Measurements from ENCODE around the gene RGS4. TPM values are rescaled to one million over a fixed set of nuclear protein-coding genes. Genes with fewer than 3 reads are reported as not detected.

The RGS4 gene
- total and polyA plus RNA-seq, 10 donors = 0.38 to 3.8 (median 1.6) TPM

DNA sequence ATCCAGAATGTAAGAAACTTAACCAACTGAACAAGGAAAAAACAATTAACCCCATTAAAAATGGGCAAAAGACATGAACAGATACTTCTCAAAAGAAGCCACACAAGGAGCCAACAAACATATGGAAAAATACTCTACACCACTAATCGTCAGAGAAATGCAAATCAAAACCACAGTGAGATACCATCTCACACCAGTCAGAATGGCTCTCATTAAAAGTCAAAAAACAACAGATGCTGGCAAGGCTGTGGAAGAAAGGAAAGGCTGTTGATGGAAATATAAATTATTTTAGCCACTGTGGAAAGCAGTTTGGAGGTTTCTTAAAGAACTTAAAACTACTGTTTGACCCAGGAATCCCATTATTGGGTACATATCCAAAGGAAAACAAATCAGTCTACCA lies 51.2 kb downstream of the RGS4 start:
- Histone ChIP-seq H3K9me3 (no peaks in the 10 kb centered on the region), H3K27ac (no peak overlapping the region), H3K4me1 (no peaks in the 10 kb centered on the region), H3K36me3 (no peaks in the 10 kb centered on the region), H3K4me3 (no peak overlapping the region), H3K27me3 (replicated peaks in 1 of 7) (no peaks in the 10 kb centered on the region)
- 30 to 39% (median 35%) methylated on average over 1 of the region's 1 CpG for whole genome bisulfite sequencing, 5 donors
- DNase-seq = no peak
- intact Hi-C loops (cut with DNase I; ENCODE audit: low total_unique reads) = no loop called here
- no peak for TF ChIP-seq CTCF (IDR thresholded peaks at IDR 0.05 in 8 of 11, conservative IDR thresholded peaks at IDR 0.05 in 3 of 11)
- no peak for TF ChIP-seq POLR2A (IDR thresholded peaks at IDR 0.05)
- no peak for TF ChIP-seq POLR2AphosphoS5 (IDR thresholded peaks at IDR 0.05)

DNA sequence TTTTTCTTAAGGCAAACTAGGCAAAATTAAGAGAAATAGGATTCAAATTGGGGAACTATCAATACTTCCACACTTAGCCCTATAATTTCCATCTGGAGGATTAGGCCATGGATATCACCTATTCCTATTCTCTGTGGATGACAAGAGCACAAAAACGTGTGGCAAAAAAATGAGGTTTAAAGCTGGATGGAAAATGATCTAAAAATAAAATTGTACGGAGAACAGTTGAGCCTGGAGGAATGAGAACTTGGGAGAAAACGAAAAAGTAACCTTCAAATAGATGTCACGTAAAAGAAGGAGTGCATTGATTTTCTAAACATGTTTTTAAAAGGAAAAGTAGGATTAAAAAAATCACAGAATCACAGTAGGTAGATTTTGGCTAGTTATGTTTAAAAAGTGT lies 55.7 kb downstream of the RGS4 start:
- WGBS, 5 donors = 64 to 69% (median 67%) methylated on average over 4 of the region's 4 CpGs

More for the DNA sequence above, 55.7 kb downstream of the RGS4 start:
- Histone ChIP-seq H3K36me3 (no peaks in the 10 kb centered on the region), H3K4me1 (no peaks in the 10 kb centered on the region), H3K9me3 (no peaks in the 10 kb centered on the region), H3K27me3 (replicated peaks in 1 of 7) (no peaks in the 10 kb centered on the region), H3K4me3 (no peak overlapping the region), H3K27ac (no peak overlapping the region)
- no peak for TF ChIP-seq POLR2AphosphoS5 (IDR thresholded peaks at IDR 0.05)
- TF ChIP-seq CTCF (IDR thresholded peaks at IDR 0.05 in 8 of 11, conservative IDR thresholded peaks at IDR 0.05 in 3 of 11) = no peak
- no peak for TF ChIP-seq POLR2A (IDR thresholded peaks at IDR 0.05)
- DNase-seq = no peak
- intact Hi-C loops (cut with DNase I; ENCODE audit: low total_unique reads) = no loop called here

Other genes with a start within 250 kb of the RGS4 start
- not detected for gene CCDC190, start 208.2 kb upstream of the RGS4 start, total RNA-seq
- not detected for gene CCDC190, start 208.2 kb upstream of the RGS4 start, polyA plus RNA-seq
- gene RGS5, start 133.6 kb downstream of the RGS4 start, total RNA-seq = 100 to 1,000 TPM in 1 of 7 donors, 10 to 100 TPM in 5, 1 to 10 TPM in 1; 8.6 to 150 (median 32.4) TPM
- 1 to 10 TPM; 3.1 to 10.0 (median 6.5) TPM for gene RGS5, start 133.6 kb downstream of the RGS4 start, polyA plus RNA-seq